Measurements from ENCODE around the gene HS2ST1. TPM values are rescaled to one million over a fixed set of nuclear protein-coding genes. Genes with fewer than 3 reads are reported as not detected.

HS2ST1 gene
- total RNA-seq, 2 experiments from 2014 or later: 20.6 to 23.0 TPM

DNA sequence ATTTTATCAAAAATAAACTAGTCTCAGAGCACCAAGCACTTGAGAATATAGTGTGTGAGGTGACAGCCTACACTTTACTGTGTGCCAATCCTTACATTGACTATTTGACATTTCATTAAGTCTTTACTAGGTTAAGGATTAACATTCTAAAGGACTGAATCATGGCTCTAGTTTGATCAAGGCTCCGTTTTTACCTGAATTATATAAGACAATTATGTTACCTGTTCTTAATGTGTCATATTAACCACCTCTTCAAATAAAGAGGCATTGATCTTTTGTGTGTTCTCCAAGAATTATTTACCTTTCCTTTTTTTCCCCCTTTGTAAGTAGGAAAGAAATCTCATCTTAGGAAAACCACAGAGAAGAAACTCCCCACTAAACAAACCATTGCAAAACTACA lies 189.7 kb downstream of the HS2ST1 start:
- POLR2A ChIA-PET: no interaction called here
- H3K27me3 Mint-ChIP-seq: no peaks in the 10 kb centered on the region
- no peak overlapping the region for H3K4me3 Mint-ChIP-seq
- CTCF ChIA-PET: interaction anchor here (1.6 kb wide), 1 partner anchor 23 kb away, joined by 5 read pairs; no protein-coding TSS in a partner anchor
- no peaks in the 10 kb centered on the region for H3K4me1 Mint-ChIP-seq
- DNase-seq: no peak
- H3K27ac Mint-ChIP-seq: no peak overlapping the region
- H3K9me3 Mint-ChIP-seq: peaks cover 7% of the 10 kb centered on the region
- peaks cover 13% of the 10 kb centered on the region for H3K36me3 Mint-ChIP-seq (ENCODE audit: low read depth)

DNA sequence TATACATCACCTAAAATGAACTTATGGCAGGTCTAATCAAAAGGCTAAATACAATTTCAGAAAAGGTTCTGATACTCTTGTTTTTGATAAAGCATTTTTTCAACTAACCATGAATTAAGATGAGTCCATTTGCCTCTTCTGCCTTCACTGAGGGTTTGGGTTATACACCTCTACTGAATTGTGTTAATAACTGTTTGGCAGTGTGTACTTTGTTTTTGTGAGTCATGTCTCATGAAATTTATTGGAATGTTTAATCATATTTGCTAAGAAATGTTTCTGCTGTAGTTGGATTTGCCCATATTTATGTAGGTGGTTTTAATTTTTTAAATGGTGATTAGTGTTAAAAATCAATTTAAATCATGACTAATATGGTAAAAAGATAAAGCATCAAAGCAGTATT lies 190.5 kb downstream of the HS2ST1 start:
- CTCF ChIA-PET: interaction anchor here (2.1 kb wide), 1 partner anchor 11 kb away, joined by 4 read pairs; no protein-coding TSS in a partner anchor

DNA sequence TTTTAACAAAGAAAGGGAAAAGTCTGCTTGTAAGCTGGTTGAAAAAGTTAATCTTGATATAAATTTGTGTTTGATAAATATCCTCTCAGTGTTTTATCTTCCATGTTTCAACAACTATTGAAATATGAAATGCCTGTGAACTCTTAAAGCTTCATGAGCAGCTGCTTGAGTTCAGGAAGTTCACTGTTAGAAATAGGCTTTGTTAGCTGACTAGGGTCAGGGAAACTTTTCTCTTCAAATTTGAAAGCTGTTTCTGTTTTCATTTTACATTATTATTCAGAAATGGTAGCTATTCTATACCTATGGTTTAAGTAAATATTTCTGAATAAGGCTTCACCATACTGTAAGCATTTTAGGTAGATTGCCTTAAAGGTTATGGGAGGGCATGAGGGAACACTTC lies 191.7 kb downstream of the HS2ST1 start:
- Mint-ChIP-seq H3K4me1 (no peaks in the 10 kb centered on the region), H3K27ac (no peak overlapping the region), H3K4me3 (no peak overlapping the region), H3K9me3 (peaks cover 4% of the 10 kb centered on the region), H3K27me3 (no peaks in the 10 kb centered on the region), H3K36me3 (ENCODE audit: low read depth) (peaks cover 6% of the 10 kb centered on the region)
- ChIA-PET CTCF (interaction anchor here (2.1 kb wide), 1 partner anchor 13 kb away, joined by 4 read pairs; no protein-coding TSS in a partner anchor), POLR2A (no interaction called here)
- DNase-seq: no peak

More for the DNA sequence above, 190.5 kb downstream of the HS2ST1 start:
- no peak overlapping the region for H3K27ac Mint-ChIP-seq
- no peak overlapping the region for H3K4me3 Mint-ChIP-seq
- H3K9me3 Mint-ChIP-seq: peaks cover 6% of the 10 kb centered on the region
- H3K36me3 Mint-ChIP-seq (ENCODE audit: low read depth): peaks cover 11% of the 10 kb centered on the region
- no peak for DNase-seq
- POLR2A ChIA-PET: no interaction called here
- no peaks in the 10 kb centered on the region for H3K4me1 Mint-ChIP-seq
- H3K27me3 Mint-ChIP-seq: no peaks in the 10 kb centered on the region

DNA sequence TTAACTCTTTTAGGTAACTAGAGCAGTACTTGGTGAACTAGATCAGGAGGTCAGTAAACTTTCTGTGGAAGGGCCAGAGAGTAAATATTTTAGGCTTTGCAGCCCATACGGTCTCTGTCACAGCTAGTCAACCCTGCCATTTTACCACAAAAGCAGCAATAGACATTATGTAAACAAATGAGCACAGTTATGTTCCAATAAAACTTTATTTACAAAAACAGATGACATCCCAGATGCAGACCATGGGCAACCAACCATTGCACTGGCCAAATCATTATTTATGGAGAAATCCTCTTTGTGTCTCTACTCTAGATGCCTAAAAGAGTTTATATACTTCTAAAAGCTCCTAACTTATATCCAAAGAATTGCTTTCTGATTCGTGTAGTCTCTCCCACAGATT lies 192.4 kb downstream of the HS2ST1 start:
- Mint-ChIP-seq H3K27me3 (no peaks in the 10 kb centered on the region), H3K9me3 (no peaks in the 10 kb centered on the region), H3K27ac (no peak overlapping the region), H3K4me3 (no peak overlapping the region), H3K4me1 (no peaks in the 10 kb centered on the region), H3K36me3 (ENCODE audit: low read depth) (no peaks in the 10 kb centered on the region)
- no peak for DNase-seq
- ChIA-PET POLR2A (no interaction called here), CTCF (no interaction called here)

DNA sequence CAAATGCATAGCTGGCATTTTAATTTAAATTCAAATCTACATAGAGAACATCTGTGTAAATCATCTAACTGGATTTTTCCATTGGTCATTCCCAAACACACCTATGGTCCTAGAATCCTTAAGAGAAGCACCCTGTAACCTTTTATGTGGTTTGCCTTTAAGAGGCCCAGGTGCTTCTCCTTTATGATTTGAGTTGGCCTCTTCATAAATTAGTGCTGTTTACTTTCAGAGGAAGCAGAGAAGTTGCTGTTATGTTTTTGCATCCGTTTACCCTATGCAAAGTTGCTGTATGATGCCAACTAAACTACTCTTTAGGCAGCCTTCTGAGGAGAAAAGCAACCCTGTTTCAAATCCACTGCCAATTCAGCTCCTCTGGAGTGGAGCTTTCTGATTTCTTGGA lies 193.8 kb downstream of the HS2ST1 start:
- ChIA-PET CTCF (interaction anchor here (0.6 kb wide), 1 partner anchor 1537 kb away, joined by 3 read pairs; no protein-coding TSS in a partner anchor), POLR2A (no interaction called here)
- Mint-ChIP-seq H3K36me3 (ENCODE audit: low read depth) (no peaks in the 10 kb centered on the region), H3K4me3 (no peak overlapping the region), H3K9me3 (no peaks in the 10 kb centered on the region), H3K27ac (no peak overlapping the region), H3K4me1 (no peaks in the 10 kb centered on the region), H3K27me3 (no peaks in the 10 kb centered on the region)
- DNase-seq: no peak

DNA sequence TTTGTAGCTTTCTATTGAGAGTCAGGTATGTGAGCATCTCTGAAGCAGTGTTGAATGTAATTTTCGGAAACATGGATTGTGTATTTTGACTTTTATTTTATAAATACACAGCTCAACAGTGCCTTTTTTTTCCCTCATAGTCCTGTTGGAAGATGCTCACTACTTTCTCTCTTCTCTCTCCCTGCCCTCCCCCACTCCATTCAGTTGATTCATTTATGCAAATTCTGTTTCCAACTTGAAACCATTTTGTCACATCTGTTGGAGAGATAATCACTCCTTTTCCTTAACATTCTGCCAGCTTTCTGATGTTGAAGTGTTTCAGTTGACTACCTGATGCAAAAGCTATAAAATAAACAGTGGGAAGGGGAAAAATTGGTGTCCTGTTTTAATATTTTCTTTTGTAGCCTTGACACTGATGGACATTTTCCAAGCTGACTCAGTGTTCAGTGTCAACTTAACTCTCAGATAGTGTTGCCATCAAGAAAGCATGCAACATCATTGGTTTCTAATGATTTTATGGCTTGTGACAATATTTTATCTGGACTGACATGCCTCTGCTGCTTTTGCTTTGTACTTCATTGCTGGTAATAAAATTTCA lies 194.5 kb downstream of the HS2ST1 start:
- CTCF ChIA-PET: no interaction called here
- POLR2A ChIA-PET: no interaction called here
- Mint-ChIP-seq H3K9me3 (no peaks in the 10 kb centered on the region), H3K4me1 (no peaks in the 10 kb centered on the region), H3K4me3 (no peak overlapping the region), H3K36me3 (ENCODE audit: low read depth) (no peaks in the 10 kb centered on the region), H3K27me3 (no peaks in the 10 kb centered on the region), H3K27ac (no peak overlapping the region)
- no peak for DNase-seq

DNA sequence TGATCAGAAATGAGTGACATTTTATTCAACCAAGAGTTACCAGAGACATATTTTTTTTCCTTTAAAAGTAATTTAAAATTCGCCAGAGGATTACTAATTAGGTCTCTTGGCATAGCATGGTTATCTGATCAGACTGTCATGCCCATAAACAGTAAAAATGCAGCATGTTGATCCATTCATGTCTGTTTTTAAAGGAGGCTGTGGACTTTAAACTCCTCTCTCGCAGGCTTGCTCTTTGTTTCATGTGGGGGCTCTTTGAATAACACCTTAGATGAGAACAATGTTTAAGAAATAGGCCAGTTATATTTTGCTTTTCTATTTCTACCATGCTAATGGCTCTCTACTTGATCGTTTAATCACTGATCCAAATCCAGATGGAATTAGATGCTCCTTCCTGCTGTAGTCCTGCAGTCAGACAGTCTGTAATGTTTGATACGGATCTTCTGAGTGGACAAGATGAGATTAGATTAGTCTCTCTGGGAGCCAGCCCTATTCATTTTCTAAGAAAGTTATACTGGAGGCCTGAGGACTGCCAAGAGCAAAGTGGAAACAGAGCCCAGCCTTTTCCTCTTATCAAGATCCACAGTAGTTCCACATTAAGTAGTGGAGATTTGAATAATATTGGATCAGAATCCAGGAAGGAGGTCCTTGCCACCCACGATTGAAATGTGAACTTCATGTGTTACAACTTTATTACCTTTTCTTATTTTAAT lies 197.4 kb downstream of the HS2ST1 start:
- Mint-ChIP-seq H3K27me3 (no peaks in the 10 kb centered on the region), H3K36me3 (ENCODE audit: low read depth) (no peaks in the 10 kb centered on the region), H3K4me3 (no peak overlapping the region), H3K27ac (no peak overlapping the region), H3K4me1 (no peaks in the 10 kb centered on the region), H3K9me3 (no peaks in the 10 kb centered on the region)
- POLR2A ChIA-PET: no interaction called here
- CTCF ChIA-PET: no interaction called here
- DNase-seq: no peak

DNA sequence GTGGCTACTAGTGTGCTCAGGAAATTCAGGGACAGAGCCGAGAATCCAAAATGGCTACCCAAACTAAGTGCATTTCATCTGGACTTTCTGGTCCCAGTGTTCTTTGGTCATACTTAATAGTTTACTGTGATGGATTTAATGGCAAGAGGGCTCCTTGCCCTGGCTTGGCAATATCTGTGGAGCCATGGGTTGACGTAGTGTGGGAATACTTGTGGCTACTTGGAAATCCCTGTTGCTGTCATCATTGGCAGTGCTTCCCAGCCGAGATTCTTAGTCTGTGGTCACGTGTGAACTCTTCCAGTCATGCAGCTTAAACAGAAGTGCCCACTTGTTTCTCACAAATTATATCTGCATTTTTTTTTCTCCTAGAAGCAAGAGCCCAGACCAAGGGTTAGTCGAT lies 198.9 kb downstream of the HS2ST1 start:
- CTCF ChIA-PET: no interaction called here
- Mint-ChIP-seq H3K4me3 (no peak overlapping the region), H3K27ac (no peak overlapping the region), H3K9me3 (no peaks in the 10 kb centered on the region), H3K4me1 (no peaks in the 10 kb centered on the region), H3K36me3 (ENCODE audit: low read depth) (no peaks in the 10 kb centered on the region), H3K27me3 (no peaks in the 10 kb centered on the region)
- DNase-seq: no peak
- POLR2A ChIA-PET: no interaction called here

DNA sequence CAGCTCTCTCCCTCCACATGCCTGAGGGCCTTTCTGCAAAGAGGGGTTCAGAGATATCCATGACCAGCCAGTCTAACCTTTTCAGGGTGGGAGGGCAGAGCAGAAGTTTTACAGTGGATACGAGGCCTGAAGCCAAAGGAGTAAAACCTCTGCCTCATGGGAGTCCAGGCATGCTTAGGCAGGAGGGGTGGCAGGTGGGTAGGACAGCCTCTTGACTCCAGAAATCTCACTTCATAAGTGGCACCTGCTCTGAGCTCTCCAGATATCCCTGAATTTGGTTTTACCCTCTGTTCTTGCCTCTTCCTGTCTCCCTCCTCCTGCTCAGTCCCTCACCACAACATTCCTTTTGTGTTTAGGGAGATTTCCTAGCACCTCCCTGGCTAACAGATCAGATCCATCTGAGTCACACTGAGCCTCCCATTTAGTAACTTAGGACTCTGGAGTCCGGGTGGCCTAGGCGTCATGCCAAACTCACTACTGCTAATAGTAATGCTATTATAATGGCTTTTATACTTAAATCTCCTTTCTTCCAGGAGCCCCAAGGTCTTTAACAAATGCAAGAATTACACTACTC lies 201.0 kb downstream of the HS2ST1 start:
- Mint-ChIP-seq H3K4me3 (no peak overlapping the region), H3K27ac (no peak overlapping the region), H3K4me1 (no peaks in the 10 kb centered on the region), H3K9me3 (no peaks in the 10 kb centered on the region), H3K27me3 (no peaks in the 10 kb centered on the region), H3K36me3 (ENCODE audit: low read depth) (no peaks in the 10 kb centered on the region)
- no peak for DNase-seq
- ChIA-PET CTCF (no interaction called here), POLR2A (no interaction called here)

DNA sequence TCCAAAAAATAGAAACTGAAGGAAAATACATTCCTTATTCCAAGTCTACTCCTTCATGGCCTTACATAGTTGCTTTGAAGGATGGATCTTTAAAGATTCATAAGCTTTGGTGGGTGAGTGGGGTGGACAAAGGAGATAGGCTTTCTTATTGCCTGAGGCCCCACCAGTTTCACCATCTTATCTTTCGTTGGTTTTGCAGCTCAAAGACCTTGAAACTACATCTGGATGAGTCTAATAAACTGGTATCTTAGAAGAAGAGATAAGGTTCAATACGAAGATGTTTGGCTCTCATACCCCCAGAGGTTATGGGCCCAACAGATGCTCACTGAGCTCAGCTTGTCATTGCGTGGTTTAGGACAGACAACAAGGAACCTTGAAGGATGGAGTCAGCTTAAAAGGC lies 201.5 kb downstream of the HS2ST1 start:
- CTCF ChIA-PET: interaction anchor here (1.1 kb wide), 1 partner anchor 12 kb away, joined by 3 read pairs; no protein-coding TSS in a partner anchor
- no peak for DNase-seq
- no peaks in the 10 kb centered on the region for H3K27me3 Mint-ChIP-seq
- no peak overlapping the region for H3K4me3 Mint-ChIP-seq
- POLR2A ChIA-PET: no interaction called here
- no peaks in the 10 kb centered on the region for H3K36me3 Mint-ChIP-seq (ENCODE audit: low read depth)
- H3K27ac Mint-ChIP-seq: no peak overlapping the region
- no peaks in the 10 kb centered on the region for H3K9me3 Mint-ChIP-seq
- no peaks in the 10 kb centered on the region for H3K4me1 Mint-ChIP-seq

DNA sequence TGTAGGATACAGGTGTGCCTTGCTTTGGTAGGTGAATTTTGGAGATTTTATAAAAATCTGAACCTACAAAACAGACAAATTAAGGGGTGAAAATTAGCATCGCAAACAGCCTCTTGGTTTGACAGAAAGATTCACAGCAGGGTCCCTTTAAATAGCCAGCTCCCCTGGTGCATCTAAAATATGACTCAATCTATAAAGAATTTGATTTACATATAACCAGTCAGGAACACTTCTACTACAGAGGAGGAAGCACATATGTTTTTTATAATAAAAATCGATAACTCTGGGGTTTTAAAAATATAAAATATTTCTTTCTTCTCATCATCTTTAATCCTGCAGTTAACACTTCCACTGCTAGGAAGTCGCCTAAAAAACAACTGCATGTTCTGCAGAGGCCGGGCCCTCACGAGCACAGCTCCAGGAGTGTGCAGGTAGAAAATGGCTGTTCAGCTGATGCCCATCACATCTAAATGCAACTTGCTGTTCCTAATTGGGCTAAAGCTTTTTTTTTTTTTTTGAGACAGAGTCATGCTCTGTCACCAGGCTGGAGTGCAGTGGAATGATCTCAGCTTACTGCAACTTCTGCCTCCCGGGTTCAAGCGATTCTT lies 203.4 kb downstream of the HS2ST1 start:
- H3K4me3 Mint-ChIP-seq: no peak overlapping the region
- ChIA-PET CTCF (interaction anchor here (1.5 kb wide), 1 partner anchor 13 kb away, joined by 6 read pairs; no protein-coding TSS in a partner anchor), POLR2A (no interaction called here)

DNA sequence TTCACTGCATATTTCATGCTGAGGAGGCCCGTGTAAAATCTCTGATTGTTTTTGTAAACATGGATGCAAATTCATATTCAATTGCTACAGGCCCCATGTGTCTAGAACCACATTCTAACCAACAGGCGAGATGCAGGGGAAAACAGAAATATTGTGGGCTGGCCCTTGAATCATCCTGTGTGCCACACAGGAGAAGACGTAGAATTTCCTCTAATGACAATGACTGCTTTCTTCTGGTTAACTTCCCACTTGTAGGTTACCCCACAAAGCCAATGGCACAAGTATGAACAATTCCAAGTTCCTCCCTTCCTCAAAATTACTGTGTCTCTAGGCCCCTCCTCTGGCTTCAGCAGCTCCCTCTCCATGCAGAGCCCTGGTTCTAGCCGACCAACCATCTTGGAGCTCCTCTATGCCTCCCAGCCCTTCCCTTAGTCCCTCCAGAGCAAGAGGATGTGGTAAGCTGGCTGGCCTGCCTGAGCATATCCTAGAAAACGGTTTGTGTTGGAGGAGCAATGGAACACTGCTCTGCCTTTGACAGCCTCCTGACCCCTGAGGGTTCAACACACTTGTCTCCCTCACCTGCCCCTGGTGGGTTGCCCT lies 205.2 kb downstream of the HS2ST1 start:
- H3K4me3 Mint-ChIP-seq: no peak overlapping the region
- no peaks in the 10 kb centered on the region for H3K9me3 Mint-ChIP-seq
- no peaks in the 10 kb centered on the region for H3K36me3 Mint-ChIP-seq (ENCODE audit: low read depth)
- no peak for DNase-seq
- no peak overlapping the region for H3K27ac Mint-ChIP-seq
- no peaks in the 10 kb centered on the region for H3K4me1 Mint-ChIP-seq
- H3K27me3 Mint-ChIP-seq: peaks cover 1% of the 10 kb centered on the region
- POLR2A ChIA-PET: no interaction called here
- CTCF ChIA-PET: no interaction called here

More for the DNA sequence above, 203.4 kb downstream of the HS2ST1 start:
- Mint-ChIP-seq H3K4me1 (no peaks in the 10 kb centered on the region), H3K9me3 (no peaks in the 10 kb centered on the region), H3K36me3 (ENCODE audit: low read depth) (no peaks in the 10 kb centered on the region), H3K27ac (no peak overlapping the region), H3K27me3 (no peaks in the 10 kb centered on the region)
- DNase-seq: no peak

DNA sequence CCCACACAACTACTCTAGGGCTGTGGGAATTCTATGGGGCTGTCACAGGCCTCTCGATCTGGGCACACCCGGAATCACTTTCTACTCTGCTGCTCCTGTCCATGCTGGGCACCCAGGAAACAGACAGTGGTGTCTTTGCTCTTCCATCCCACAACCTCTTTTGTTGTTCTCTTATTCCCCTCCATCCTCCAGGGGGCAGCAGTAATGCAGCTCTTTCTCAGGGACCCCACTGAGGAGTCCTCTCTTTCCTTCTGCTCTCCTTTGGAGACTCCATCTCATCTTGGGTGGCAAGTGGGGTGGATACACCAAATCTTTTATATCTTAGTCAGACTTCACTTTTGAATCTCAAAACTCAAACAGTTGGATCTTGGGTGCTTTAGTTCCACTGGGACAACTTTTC lies 206.3 kb downstream of the HS2ST1 start:
- H3K36me3 Mint-ChIP-seq (ENCODE audit: low read depth): no peaks in the 10 kb centered on the region
- H3K27me3 Mint-ChIP-seq: peaks cover 1% of the 10 kb centered on the region
- CTCF ChIA-PET: no interaction called here

More for the DNA sequence above, 206.3 kb downstream of the HS2ST1 start:
- Mint-ChIP-seq H3K4me1 (no peaks in the 10 kb centered on the region), H3K9me3 (no peaks in the 10 kb centered on the region), H3K4me3 (no peak overlapping the region), H3K27ac (no peak overlapping the region)
- DNase-seq: no peak
- POLR2A ChIA-PET: no interaction called here

Data from activated CD4-positive, alpha-beta T cell treated with anti-CD3 and anti-CD28 coated beads, Interleukin-2, amount 10 ng/mL, durations not matched to agents 7 days and 5 days (primary cell).